Left renal pelvis (tissue), 4 donors: ENCODE results near the gene ANGEL1. TPM values are rescaled to one million over a fixed set of nuclear protein-coding genes. Genes with fewer than 3 reads are reported as not detected.
A peak's percentile ranks its signal among the peaks of the same experiment; 100 is the strongest.

Experiments
- DNase-seq, 4 donors: peaks; one replicate each; pipeline ENCODE4 v3.0.0-alpha.2; 2013; ENCODE audit warnings: low read depth in 4 of 4, low spot score in 3 of 4
- polyA plus RNA-seq, 4 donors: library from polyadenylated mRNA; unstranded; fragments of 120-200 nt; gene quantifications; one replicate each; pipeline ENCODE4 v1.2.1, GENCODE V29; 2013; ENCODE audit not compliant: insufficient read length in 4 of 4

ANGEL1 gene
- polyA plus RNA-seq, 4 donors, result 17.4 to 38.7 (median 23.4) TPM

DNA sequence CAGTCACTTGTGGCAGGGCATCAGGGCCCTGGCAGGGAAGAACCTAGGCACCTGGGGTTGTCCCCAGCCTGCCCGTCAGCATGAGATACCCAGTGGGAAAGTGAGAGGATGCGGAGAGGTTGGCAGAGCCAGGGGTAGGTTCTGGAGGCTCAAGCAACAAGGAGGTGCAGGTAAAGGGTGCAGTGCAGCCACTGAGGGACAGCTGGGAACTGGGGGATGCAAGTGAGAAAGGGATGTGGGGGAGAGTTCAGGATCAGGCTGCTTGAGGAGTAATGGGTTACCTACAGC, 32.7 kb downstream of the ANGEL1 start:
- no peak for DNase-seq

DNA sequence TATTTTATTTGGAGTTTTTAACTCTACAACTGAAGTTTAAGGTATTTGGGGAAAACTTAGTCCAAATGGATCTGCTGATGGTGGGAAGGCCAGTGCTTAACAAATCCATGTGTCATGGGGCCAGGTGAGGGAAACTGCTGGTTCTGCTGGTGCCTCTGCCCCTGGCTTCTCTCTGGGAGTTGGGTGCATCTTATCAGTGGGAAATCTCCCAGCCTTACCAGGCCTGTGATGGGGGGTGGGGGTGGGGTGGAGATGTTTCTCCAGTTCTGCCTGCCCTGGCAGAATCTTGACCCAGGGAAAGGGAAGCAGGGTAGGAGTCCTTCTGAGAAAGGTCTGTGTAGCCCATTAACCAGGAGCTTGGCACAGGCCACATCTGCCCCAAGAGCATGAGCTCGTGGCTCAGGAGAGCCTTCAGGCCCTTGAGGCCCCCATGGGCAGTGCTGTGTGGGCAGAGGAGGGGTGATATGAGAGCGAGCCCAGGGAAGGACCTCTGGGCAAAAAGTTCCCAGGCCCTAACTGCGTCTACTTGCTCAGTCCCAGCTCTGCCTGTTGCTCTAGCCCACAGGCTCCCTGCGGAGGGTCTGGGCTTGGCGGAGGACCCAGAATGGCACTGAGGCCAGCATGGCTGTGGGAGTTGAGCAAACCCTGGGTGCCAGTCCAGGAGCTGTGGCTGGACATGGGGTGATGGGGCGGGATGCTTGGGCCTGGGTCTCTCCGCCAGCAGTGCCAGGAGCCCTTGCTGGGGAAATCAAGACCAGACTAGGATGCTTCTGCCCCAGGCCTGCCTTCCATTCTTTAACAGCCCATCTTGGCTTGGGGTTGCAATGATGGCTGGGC, 33.2 kb downstream of the ANGEL1 start:
- DNase-seq, result no peak

DNA sequence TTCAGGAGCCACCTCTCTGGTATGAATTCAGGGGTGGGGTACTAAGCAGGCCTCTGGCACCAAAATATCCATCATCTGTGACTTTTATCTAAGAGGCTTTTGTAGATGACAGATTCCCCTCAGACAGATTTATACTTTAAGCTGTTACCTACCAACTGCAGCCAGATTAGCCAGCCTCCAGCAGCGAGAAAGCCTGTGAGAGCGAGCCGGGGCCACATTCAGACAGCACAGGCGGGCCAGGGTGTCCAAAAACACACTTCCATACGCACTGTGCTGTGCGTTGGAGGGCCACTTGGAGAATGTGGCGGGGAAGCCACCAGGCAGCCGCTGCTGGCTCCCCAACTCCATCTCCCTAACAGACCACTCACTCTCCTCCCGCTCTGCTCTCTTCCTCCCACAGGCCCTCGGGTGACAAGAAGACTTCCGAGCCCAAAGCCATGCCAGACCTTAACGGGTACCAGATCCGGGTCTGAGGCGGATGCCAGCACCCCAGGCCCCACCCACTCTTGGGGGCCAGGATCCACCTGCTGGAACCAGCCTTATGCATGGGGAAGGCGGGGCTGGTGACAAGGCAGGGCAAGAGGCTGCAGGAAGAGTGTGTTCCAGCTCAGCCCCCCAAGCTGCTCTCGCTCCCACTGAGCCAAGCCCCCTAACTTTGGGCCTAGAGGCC, 34.0 kb downstream of the ANGEL1 start:
- no peak for DNase-seq

DNA sequence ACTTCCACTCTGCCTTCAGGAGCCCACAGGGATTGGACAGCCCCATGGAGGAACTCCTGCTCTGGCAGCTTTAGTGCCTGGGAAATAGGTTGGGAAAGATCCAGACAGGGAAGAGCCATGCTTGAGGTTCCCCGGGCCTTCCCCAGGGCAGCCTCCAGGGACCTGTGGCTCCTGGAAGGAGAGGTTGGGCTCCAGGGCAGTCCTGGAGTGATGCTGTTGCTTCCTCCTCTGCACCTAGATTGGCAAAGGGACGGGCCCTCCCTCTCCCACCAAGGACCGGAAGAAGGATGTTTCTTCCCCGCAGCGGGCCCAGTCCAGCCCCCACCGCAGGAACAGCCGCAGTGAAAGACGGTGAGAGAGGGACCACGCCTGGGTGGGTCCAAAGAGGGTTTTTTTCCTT, 35.0 kb downstream of the ANGEL1 start:
- no peak for DNase-seq

DNA sequence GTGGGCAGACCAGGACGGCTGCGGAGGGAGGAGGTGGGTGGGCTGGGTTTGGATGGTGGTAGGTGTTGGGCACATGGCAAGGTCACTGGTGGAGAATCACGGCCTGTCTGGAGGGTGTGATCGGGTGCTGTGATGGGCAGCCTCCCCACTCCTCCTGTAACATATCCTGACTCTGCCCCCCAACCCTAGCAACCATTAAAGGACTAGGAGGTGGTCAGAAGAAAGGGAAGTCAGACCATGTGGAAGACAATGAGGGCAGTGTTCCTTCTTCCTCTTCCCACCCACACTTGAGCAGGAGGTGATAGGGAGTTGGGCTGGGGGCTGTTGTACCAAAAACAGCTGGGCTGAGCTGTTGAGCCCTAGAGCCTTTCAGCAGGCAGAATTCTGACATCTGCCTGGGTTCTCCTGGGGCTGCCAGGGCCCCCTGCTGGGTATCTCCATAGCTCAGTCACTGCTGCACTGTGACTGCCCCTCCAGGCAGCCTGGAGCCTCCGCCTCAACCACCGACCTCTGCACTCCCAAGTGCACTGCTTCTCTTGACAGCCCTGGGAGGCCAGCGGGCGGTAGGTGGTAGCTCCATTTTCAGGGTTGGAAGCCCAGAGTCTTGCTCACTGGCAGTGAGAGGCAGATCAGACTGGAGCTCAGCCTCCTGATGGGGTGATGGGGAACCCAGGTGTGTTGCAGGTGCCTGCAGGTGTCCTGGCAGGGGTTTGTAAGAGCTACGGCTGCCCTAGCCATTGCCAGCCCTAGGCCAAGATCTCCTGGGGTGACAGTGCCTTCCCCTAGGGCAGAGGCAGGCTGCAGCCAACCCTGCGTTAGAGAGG, 36.0 kb downstream of the ANGEL1 start:
- no peak for DNase-seq

DNA sequence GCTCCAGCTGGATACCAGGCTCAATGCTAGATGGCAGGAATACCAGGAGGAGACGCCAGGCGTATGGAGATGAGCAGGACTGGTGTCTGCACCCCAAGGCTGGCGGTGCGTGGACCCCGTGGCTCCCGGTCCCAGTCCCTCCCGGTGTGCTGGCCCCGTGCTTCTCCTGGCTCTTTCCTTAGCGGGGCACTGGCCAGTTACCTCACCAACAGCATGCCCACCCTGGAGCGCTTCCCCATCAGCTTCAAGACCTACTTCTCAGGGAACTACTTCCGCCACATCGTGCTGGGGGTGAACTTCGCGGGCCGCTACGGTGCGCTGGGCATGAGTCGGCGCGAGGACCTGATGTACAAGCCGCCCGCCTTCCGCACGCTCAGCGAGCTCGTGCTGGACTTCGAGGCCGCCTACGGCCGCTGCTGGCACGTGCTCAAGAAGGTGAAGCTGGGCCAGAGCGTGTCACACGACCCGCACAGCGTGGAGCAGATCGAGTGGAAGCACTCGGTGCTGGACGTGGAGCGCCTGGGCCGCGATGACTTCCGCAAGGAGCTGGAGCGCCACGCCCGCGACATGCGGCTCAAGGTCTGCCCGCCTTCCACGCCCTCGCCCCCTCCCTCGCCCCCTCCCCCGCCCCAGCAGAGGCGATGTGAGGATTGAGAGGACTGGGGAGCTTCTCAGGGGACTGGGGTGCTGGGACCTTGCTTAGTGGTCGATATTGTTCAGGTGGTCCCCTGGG, 36.8 kb downstream of the ANGEL1 start:
- DNase-seq, result no peak

DNA sequence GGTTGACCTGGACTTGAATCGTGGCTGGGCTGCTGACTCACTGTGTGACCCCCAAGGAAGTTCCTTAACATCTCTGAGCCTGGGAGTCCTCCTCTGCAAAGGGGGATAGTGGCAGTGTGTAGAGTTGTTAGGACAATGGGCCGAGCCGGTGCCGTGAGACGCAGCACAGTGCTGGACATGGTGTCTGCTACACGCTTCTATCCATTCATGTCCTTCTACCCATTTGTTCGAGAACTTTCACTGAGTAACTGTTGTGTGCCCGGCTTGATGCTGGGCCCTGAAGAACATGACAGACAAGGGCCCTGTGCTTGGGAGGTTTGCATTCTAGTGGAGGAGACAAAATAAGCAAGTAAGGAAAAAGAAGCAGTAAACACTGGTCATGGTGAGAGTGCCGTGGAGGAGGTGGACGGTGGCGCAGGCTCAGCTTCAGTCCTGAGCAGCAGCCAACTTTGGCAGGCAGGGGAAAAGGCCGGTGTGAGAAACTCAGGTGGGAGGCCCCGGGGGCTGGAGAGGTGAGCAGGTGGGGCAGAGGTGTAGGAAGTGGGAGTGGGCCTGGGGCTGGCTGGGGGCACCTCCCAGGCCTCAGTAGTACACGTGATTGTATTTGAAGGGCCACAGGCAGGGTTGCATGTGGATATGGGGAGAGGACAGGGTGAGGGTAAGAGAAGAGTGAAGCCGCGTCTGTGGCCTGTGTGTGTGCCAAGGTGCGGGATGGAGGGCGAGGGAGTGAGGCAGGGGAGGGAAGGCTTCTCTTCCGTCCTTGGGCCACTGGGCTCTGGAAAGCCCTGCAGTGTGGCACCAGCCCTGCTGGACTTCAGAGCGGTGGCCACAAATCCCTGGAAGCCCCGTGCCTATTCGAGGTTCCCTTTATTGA, 37.6 kb downstream of the ANGEL1 start:
- DNase-seq, result no peak

DNA sequence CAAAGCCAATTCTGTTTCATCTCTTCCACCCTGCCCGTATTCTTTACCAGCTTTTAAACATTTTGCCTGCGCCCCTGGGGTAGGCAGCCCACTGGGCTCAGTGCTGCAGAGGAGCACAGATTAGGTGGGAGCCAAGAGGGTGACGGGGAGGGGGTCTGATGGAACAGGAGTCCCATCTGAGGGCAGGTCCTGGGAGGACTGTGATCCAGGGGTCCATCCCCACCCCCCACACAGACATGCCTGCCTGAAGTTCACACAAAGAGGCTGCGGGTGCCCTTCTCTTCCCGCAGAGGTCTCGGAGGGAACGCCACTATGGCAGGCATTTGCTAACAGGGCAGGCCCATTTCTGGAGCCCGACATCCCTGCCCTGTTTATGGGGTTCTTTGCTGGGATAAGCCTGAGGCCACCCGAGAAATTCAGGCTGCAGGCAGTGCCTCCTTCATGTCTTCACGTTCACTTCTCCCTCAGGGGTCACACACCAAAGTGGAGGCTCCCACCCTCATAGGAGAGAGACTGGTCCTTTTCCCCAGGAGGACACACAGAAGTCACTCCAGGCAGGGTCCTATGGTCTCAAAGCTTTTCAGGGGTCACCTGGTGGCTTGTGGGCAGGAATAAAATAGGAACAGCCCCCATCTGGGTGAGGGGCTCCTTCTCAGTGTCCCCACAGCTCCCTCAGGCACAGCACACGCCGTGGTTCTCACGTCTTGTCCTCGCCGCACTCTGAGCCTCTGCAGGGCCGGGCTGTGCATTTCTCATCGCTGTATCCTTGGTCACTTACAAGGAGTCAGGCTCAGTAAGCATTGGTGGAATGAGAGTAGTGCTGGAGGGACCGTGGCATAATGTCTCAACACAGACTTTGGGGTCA, 38.5 kb downstream of the ANGEL1 start:
- DNase-seq, result no peak

DNA sequence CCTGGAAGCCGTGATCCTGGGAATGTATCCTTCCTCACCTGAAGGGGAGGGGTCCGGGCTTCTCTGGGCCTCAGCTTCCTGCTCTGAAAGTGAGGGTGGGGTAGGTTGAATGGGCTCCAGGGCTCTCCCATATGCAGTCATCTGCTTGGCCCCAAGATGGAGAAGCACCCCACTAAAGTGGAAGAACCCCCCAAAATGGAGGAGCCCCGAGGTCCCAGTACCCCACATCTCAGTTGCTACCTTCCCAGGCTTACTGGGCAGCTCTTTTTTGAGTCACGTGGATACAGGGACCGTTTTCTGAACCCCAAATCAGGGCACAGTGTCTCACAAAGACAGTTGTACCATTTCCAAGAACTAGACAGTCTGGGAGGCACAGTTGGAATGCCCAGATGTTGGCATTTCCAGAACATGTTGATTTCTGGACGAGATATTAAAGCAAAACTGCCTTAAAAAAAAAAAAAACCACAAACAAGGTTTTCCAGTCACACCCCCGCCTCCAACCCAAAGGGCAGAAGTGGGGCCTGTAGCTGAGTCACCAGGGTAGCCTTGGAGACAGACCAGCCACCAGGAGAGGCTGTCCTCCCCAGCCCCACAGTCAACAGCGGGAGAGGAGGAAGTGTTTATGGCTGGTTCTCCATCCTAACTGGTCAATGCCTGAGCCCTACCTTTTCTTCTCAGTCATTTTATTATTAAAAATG, 39.3 kb downstream of the ANGEL1 start:
- no peak for DNase-seq

DNA sequence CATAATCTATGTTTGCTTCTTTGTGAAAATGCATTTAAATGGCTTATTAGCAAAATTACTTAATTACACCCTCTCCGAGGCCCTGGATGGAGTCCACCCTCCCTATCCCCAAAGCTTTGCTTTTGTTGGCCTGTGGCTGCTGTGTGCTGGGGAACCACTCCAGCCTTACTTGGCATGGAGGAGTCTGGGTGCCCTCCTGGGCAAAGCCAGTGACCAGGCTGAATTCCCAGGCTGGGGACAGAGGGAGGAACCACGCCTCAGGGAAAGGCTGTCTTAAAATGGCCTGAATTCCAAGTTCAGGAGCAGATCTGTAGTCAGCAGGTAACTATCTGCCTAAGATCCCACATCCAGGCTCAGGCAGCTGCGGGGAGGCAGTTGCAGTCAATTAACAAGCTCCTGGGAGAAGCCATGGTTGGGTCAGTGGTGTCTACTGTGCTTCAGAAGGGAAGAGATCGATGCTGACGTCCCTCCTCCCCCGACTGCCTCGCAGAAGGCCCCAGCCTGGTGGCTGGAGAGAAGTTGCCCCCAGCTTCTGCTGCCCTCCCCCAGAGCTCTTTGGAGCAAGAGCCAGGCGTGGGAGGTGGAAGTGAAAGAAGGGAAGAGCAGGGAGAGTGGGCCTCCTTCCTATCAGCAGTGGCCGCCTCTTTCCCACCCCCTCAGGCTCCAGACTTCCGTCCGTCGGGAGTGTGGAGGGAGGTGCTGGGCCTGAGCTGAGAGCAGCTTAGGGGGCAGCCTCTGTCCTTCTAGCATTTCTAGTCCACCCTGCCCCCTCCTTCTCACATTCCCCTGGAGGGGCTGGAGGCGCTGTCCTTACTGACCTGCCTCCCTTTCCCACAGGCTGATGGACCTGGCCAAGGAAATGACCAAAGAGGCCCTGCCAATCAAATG, 40.1 kb downstream of the ANGEL1 start:
- peak in 3 of 4 donors; percentile 57 to 84 (median 71) for DNase-seq

DNA sequence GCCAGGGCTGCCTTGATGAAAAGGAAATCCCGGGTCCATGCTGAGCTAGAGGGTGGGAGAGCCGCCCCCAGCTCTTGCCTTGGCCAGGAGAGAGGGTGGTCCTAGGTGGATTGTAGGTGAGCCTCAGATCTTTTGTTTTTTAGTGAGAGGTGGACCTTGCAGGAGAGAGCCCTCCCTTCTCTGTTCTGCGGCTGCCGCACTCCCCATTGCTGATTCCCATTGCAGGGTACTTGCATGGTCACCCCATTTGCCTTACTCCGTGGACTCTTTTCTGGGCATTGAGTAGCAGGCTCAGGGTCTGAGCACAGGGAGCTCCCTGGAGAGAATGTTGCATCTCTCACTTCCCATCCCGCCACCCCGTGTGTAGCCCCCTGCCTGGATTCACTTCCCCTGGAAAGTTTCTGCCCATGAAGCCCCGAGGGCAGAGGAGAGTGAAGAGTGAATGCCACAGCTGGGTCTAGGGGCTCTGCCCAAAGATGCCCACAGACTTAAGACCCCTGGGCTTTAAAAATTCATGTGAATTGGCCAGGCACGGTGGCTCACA, 41.2 kb downstream of the ANGEL1 start:
- no peak for DNase-seq

DNA sequence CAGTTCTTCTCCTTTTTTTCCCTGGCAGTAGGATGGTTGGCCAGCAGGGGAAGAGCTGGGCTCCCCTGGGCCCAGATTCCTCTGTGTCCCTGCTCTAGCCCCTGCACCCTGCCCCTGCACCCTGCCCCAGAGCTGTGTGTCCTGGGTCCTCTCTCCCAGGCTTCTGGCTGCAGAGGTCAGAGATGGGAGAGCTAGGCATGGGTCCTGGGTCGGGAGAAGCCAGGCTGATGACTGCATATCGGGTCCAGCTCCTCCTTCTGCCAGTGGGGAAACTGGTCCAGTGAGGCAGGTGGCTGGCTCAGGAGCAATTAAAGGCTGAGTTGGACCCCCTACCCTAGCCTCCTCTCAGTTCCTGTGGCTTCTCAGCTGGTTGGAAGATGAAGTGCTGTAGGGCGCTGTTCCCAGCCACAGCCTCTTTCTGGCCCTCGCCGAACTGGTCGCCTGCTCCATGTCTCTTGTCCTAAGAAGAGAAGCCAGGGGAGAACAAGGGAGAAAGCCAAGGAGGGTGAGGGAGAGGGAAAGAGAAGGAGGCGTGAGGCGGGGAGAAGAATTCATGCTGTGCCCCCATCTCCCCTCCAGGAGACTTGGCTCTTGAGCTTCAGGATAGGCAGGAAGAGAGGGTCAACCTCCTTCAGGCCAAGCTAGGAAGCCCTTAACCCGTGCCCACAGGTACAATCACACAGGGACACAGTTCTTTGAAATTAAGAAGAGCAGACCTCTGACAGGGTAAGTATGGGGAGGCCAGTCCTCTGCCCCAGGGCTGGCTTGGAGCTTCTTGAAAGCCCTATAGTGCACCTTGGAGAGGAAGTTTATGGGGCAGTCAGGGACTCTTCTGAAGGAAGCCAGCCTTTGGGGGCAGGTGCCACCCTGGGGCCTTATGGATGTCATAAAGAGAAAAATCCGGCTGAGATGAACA, 41.9 kb downstream of the ANGEL1 start:
- no peak for DNase-seq

DNA sequence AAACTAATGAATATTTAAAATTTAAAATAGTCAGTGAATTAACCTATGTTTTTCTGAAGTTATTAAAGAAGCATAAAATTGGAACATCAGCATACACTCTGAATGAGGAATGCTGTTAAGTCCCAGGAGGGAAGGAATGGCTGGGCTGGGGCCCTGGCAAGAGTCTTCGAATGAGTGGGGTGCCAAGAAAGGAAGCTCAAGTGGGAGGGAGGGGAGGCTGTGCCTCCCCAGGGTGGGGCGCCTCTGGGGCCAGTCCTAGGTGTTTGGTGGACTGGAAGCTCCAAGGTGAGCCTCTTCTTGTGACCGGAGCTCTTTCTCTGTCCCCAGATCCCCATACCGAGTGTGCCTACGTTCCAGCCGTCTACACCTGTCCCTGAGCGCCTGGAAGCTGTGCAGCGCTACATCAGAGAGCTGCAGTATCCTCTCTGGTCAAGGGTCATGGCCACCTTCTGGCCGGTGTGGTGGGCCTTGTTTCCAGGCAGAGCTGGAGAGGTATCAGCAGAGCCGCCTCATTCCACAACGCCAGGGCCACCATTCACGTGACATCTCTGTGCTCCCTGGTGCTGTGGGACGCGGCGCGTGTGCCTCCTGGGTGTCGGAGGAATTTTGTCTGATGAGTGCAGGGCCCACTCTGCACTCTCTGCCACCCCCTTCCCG, 42.9 kb downstream of the ANGEL1 start:
- DNase-seq, result no peak

DNA sequence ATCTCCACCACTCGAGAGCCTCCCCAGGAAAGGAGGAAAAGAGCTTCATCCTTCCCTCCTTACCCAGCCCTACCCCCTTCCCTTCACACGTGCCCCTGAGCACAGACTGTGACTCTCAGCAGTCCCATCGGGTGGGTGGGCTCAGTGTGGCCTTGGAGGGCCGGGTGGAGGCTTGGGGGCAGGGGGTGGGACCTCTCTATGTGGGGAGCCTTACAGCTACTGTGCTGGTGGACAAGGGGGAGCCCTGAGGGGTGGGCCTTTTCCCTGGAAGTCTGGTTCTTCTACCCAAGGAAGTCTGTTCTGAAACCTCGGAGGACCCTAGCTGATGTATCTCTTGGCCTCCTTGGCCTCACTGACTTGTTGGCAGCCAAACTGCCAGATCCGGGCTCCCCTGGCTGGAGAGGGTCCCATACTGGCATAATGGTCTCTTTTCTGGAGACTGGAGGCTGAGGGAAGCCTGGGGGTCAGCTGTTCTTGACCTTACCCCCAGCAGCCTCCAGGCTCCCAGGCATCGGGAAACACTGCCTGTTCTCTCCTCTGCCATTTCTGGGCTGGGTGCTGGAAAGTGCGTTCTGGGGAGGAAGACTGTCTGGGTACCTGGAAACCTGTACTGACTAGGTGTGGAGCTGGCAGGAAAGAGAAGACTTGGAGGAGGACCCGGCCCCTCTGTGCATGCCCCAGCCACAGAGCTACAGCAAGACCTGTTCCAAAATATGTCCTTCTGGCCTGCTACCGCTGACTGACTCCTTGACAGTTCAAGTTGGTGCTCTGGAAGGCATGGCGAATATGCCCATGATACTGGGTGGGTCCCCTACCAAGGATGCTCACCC, 43.8 kb downstream of the ANGEL1 start:
- no peak for DNase-seq
